WI38 (cell line): Measurements from ENCODE around the gene PTPRG.
A peak's percentile ranks its signal among the peaks of the same experiment; 100 is the strongest.

Experiments
- H3K4me3 ChIP-seq: 2 replicates; pipeline ENCODE4 v1.5.1; 2011; ENCODE audit warnings: low read depth, mild to moderate bottlenecking, control low read depth, low read length
- CTCF ChIP-seq: IDR thresholded peaks from 2 replicates; pipeline ENCODE4 v1.5.1; 2012; ENCODE audit warnings: low read depth, mild to moderate bottlenecking, control low read depth, low read length

PTPRG gene

GRCh38 chr3:61561374-61562041, at the start of gene PTPRG:
TSS of gene PTPRG (plus strand) at chr3:61561571. CDS start at chr3:61562288, 717 bp downstream.
- TF ChIP-seq CTCF = no peak
- H3K4me3 ChIP-seq = peak within 1 kb of the TSS; percentile 95

GRCh38 chr3:61518590-61518989, 42.8 kb upstream of the PTPRG start:
- H3K4me3 ChIP-seq = no peak overlapping the region
- no peak for TF ChIP-seq CTCF

GRCh38 chr3:61520966-61521628, 40.3 kb upstream of the PTPRG start:
- TF ChIP-seq CTCF = no peak

GRCh38 chr3:61522060-61522459, 39.3 kb upstream of the PTPRG start:
- H3K4me3 ChIP-seq = no peak overlapping the region
- no peak for TF ChIP-seq CTCF

More at GRCh38 chr3:61520966-61521628, 40.3 kb upstream of the PTPRG start:
- H3K4me3 ChIP-seq = no peak overlapping the region

- H3K4me3 ChIP-seq = no peak overlapping the region
- no peak for TF ChIP-seq CTCF
These were observed 38.7 kb upstream of the PTPRG start for GRCh38 chr3:61522626-61523025.

- TF ChIP-seq CTCF = no peak
- no peak overlapping the region for H3K4me3 ChIP-seq
These were observed 36.4 kb upstream of the PTPRG start for GRCh38 chr3:61524933-61525332.

- no peak for TF ChIP-seq CTCF
- no peak overlapping the region for H3K4me3 ChIP-seq
These were observed 35.1 kb upstream of the PTPRG start for GRCh38 chr3:61526308-61526707.
